ENCODE data around the gene CLP1. TPM values are rescaled to one million over a fixed set of nuclear protein-coding genes. Genes with fewer than 3 reads are reported as not detected.

CLP1 gene
- 10 to 100 TPM in 1 of 4 donors, 1 to 10 TPM in 3; 6.3 to 15.1 (median 7.8) TPM for total RNA-seq

GRCh38 chr11:57657194-57658022 lies at the start of gene CLP1:
Gene CLP1 (plus strand): TSS chr11:57657762. CDS start chr11:57659477, 1,715 bp downstream.
- Histone ChIP-seq H3K9me3 (no peaks in the 10 kb centered on the region), H3K4me1 (peaks cover 0 to 41% (median 12%) of the 10 kb centered on the region in 4 donors), H3K27ac (peak within 1 kb of the TSS; percentile 79 to 97 (median 90)), H3K36me3 (peaks cover 0 to 32% (median 17%) of the 10 kb centered on the region in 3 donors), H3K27me3 (peaks cover 0 to 2% of the 10 kb centered on the region in 2 donors), H3K4me3 (peak within 1 kb of the TSS; percentile 30 to 60 (median 56))
- WGBS, 2 donors, result 0 to 1% methylated on average over 29 to 45 of the region's 45 CpGs
- TF ChIP-seq POLR2A (IDR thresholded peaks at IDR 0.05) (peak; percentile 57 to 94), EP300 (IDR thresholded peaks at IDR 0.05) (peak; percentile 97 to 100), CTCF (IDR thresholded peaks at IDR 0.05) (peak in 2 of 5 experiments; percentile 5 to 40)
- DNase-seq (ENCODE audit: low spot score in 2 of 2), result peak; percentile 99 to 100

- TF ChIP-seq POLR2A (IDR thresholded peaks at IDR 0.05) (no peak), CTCF (IDR thresholded peaks at IDR 0.05) (no peak), EP300 (IDR thresholded peaks at IDR 0.05) (no peak)
- H3K36me3 ChIP-seq, result peaks cover 0 to 100% (median 0%) of the 10 kb centered on the region in 3 donors
These were observed 47.4 kb upstream of the CLP1 start for GRCh38 chr11:57610170-57610569.

GRCh38 chr11:57614234-57614772 lies 43.3 kb upstream of the CLP1 start:
- Histone ChIP-seq H3K27me3 (no peaks in the 10 kb centered on the region), H3K36me3 (peaks cover 0 to 94% (median 0%) of the 10 kb centered on the region in 3 donors), H3K9me3 (peaks cover 0 to 1% (median 0%) of the 10 kb centered on the region in 4 donors), H3K4me1 (no peaks in the 10 kb centered on the region), H3K4me3 (no peak overlapping the region), H3K27ac (no peak overlapping the region)
- TF ChIP-seq POLR2A (IDR thresholded peaks at IDR 0.05) (no peak), EP300 (IDR thresholded peaks at IDR 0.05) (no peak), CTCF (IDR thresholded peaks at IDR 0.05) (no peak)
- 84 to 85% methylated on average over 10 of the region's 10 CpGs for WGBS, 2 donors
- no peak for DNase-seq (ENCODE audit: low spot score in 2 of 2)

More at GRCh38 chr11:57610170-57610569, 47.4 kb upstream of the CLP1 start:
- H3K27ac ChIP-seq, result no peak overlapping the region
- H3K4me3 ChIP-seq, result no peak overlapping the region
- 85 to 89% methylated on average over 4 of the region's 4 CpGs for WGBS, 2 donors
- DNase-seq (ENCODE audit: low spot score in 2 of 2), result no peak
- no peaks in the 10 kb centered on the region for H3K4me1 ChIP-seq
- no peaks in the 10 kb centered on the region for H3K9me3 ChIP-seq
- no peaks in the 10 kb centered on the region for H3K27me3 ChIP-seq

GRCh38 chr11:57615308-57615707 lies 42.3 kb upstream of the CLP1 start:
- H3K36me3 ChIP-seq, result peaks cover 0 to 92% (median 0%) of the 10 kb centered on the region in 3 donors
- peaks cover 0 to 8% (median 0%) of the 10 kb centered on the region in 4 donors for H3K9me3 ChIP-seq
- H3K4me1 ChIP-seq, result no peaks in the 10 kb centered on the region

More at GRCh38 chr11:57615308-57615707, 42.3 kb upstream of the CLP1 start:
- H3K27me3 ChIP-seq, result no peaks in the 10 kb centered on the region
- WGBS, 2 donors, result 73 to 86% methylated on average over 1 of the region's 1 CpG
- no peak overlapping the region for H3K27ac ChIP-seq
- H3K4me3 ChIP-seq, result no peak overlapping the region
- DNase-seq (ENCODE audit: low spot score in 2 of 2), result no peak
- no peak for TF ChIP-seq CTCF (IDR thresholded peaks at IDR 0.05)
- TF ChIP-seq POLR2A (IDR thresholded peaks at IDR 0.05), result no peak
- TF ChIP-seq EP300 (IDR thresholded peaks at IDR 0.05), result no peak

Data from tibial nerve (tissue), 4 donors.